Middle frontal gyrus (tissue), 1 donor: ENCODE data around the gene TIMP1.

ENCODE experiments used
- DNase-seq: peaks from one replicate; pipeline ENCODE4 v3.0.0-alpha.2; 2015; ENCODE audit warnings: low spot score; ENCODE audit errors: extremely low spot score

TIMP1 gene

DNA sequence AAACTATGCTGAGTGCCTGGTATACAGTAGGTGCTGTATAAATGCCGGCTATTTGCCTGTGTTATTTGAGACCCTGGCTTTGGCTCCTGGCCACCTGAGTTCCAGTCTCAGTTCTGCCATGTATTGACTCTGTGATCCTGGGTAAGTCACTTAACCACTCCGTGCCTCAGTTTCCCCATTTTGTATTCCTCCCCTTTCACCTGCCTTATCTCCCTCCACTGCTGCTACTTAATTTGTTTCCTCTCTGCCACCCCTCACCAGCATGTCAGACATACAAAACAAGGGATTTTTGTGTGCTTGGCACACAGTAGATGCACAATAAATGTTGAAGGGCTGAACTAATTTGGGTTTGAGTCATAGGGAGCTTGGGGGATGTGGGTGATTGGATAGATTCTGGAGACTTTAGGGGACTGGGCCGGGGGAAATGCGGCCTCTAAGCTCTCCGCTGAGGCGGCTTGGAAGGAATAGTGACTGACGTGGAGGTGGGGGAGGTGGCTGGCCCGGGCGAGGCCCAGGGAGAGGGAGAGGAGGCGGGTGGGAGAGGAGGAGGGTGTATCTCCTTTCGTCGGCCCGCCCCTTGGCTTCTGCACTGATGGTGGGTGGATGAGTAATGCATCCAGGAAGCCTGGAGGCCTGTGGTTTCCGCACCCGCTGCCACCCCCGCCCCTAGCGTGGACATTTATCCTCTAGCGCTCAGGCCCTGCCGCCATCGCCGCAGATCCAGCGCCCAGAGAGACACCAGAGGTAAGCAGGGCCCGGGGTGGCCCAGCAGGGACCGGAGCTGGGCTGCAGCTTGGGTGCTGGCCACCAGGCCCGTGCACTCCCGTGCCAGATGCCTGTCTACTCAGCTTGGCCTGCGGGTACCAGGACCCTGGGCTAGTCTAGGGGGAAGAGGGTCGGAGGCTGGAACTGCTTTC, at the start of gene TIMP1:
TIMP1 (plus strand) TSS at position 706 of the 917 bp plus-strand sequence. CDS start 980 bp downstream, outside the sequence.
- peak; percentile 12 for DNase-seq

DNA sequence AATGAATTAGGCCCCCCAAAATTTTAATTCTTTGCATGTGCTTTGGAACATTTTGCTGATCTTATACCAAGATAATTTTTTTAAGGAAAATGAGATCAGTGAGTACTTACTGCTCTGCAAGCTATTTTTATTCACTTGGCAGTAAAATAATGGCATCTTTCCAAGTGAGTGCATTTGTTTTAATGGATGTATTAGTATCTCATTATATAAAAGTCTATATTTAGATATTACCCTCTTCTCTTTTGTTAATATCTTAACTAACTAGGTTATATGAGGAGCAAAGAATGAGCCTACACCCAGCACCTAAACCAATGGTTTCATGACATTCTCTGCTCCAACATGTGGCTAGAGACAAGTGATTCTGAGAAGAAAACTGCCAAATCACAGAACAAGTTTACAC, 42.4 kb upstream of the TIMP1 start:
- no peak for DNase-seq

DNA sequence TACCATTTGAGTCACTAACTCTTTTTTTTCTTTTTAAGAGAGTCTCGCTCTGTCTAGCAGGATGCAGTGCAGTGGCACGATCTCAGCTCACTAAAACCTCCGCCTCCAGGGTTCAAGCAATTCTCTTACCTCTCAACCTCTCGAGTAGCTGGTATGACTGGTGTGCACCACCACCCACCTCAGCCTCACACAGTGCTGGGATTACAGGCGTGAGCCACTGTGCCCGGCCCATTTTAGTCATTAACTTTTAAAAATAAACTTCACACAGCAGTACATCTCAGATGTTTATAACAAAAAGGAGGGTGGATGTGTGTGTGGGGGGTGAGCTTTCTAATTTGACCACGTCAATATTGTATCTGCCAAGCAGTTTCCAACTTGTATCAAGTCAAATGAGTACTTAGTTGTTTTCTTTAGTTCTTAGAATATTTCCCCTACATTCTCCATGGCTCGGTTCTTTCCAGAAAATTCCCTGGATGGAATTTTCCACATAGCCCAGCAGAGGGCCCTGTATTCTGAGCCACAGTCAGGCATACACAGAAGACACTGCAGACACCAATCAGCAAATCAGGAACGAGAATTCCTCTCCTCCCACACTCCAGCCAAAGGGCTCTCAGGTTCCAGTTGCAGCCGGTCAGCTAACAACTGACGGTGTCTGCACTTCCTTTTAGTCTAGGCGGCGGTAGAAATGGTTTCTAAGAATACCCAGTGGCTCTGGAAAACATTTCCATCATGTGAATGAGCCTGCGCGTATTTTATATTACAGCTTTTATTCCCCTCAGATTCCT, 41.3 kb upstream of the TIMP1 start:
- peak; percentile 75 for DNase-seq

DNA sequence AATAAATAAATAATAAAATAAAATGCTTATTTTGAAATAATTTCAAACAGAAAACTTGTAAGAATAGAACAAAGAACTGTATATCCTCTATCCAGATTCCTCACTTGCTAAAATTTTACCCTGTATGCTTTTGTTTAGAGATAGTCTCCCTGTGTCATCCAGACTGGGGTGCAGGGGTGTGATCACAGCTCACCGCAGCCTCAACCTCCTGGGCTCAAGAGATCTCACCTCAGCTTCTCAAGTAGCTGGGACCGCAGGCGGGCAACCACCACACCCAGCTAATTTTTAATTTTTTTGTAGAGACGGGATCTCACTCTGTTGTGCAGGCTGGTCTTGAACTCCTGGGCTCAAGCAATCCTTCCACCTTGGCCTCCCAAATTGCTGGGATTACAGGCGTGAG, 38.7 kb upstream of the TIMP1 start:
- no peak for DNase-seq

DNA sequence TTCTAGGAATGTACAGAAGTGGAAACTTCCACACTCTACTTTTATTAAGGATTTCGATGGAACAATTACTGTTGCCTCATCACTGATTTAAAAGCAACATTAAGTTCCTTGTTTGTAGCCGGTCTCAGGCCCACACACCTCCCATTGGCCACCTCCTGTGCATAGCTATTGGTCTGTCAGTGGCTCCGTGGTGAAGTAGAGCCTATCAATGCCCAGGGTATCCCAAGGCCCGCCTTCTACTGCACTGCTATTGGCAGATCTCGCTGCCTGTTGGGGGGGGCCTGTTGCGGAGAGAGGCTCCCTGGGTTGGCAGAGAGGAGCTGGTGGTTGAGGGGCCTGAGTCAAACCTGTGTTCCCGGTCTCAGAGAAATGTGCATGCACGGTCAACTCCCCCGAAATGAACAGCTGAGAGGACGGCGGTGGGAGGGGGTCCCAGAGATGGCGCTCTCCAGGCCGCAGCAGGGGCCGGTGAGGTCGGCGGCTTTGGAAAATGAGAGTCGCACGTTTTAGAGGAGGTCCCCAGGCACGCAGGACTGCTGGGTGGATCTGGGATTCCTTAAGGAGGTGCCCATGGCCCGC, 26.1 kb upstream of the TIMP1 start:
- DNase-seq: peak; percentile 59

DNA sequence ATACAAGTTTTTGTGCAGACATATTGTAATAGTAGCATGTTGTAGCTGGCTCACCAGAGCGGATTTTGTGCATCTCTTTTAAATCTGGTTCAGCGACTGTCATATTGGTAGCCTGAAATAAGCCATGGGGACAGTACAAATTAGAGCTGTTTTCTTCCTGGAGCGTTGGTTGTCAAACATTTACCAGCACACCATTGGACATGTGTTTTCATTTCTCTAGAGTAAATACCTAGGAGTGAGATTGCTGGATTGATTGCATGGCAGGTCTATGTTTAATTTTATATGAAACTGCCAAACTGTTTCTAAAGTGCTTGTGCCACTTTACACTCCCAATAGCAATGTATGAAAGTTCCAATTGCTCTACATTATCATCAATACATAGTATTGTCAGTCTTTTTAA, 23.8 kb upstream of the TIMP1 start:
- no peak for DNase-seq

DNA sequence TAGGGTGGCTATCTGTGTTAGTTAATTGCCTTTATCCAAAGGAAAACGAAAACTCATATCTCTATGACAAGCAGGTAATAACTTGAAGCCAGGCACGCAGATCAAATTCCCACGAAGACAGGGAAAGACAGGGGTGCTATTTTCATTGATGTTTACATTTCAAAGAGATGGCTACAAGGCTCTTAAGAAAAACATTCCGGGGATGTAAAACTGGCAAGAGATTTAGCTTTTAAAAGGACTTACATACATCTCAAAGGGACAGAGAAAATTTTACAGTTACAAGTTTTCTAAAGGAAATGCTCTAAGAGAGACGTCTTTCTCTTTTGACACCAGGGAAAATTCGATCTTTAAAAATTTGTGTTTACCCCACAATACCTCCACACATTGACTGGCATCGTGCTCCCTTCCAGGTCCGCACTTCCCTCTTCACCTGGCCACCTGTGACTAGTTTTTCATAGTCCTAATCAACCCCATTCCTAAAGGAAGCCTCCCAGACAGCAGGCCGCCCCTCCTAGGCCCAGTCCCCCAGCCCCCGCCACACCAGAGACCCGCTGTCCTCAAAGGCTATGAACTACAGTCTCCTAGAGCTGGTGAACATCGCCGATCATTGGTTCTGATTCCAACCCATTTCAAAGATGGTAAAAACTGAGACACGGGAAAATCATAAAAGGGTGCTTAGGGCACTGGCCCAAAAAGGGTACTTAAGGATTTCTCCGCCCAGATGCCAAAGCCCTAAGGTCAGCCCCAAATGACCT, 21.9 kb upstream of the TIMP1 start:
- DNase-seq: no peak

DNA sequence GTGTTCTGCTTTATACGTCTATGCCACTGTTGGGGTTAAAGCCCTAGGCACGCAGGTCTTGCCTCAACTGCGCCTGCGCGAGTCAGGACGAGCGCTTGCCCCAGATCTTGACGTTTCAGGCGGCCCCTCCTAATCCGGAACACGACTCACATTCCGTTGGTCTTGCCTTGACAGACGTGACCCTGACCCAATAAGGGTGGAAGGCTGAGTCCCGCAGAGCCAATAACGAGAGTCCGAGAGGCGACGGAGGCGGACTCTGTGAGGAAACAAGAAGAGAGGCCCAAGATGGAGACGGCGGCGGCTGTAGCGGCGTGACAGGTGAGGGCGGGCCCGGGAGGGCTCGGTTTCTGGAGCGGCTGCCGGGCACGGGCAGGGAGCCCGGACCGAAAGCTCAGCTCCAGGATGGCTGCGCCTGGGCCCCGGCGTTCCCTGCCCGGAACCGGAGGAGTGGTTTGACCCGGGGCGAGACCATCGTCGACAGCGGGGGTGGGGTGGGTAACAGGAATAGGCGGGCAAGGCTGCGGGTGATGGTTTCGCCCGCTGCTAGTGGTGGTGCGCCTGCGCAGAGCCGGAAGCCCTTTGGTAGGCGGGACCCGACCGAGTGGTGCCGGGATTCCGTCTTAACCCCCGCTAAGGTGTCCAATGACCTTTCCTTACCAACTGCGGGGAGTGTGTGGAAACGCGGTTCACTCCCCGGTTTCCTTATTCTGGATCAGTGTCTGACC, 21.1 kb upstream of the TIMP1 start, which contains the start of gene ARAF:
ARAF (plus strand) TSS at position 272 of the 725 bp plus-strand sequence. CDS start 1,763 bp downstream, outside the sequence.
- DNase-seq: peak; percentile 90

DNA sequence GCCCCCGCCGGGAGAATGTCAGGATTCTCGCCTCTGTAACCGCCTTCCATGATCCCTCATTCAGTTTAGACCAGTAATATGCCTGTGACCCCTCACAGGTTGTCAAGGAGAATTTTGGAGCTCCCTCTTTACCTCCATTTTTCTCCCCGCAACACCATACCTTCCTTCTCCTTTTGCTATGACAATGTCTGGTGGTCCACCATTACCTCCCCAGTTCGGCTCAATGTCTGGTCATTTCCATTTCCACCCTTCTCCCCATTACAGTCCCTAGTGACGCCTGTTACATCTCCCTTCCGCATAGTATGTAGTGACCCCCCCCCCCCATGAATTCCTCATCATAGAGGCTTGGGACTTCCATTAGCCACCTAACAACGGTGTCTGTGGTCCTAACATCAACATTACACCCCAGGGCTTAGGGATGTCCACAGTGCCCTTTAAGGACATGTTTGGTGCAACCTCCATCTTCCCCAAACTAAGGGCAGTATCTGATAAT, 20.5 kb upstream of the TIMP1 start:
- DNase-seq: no peak

DNA sequence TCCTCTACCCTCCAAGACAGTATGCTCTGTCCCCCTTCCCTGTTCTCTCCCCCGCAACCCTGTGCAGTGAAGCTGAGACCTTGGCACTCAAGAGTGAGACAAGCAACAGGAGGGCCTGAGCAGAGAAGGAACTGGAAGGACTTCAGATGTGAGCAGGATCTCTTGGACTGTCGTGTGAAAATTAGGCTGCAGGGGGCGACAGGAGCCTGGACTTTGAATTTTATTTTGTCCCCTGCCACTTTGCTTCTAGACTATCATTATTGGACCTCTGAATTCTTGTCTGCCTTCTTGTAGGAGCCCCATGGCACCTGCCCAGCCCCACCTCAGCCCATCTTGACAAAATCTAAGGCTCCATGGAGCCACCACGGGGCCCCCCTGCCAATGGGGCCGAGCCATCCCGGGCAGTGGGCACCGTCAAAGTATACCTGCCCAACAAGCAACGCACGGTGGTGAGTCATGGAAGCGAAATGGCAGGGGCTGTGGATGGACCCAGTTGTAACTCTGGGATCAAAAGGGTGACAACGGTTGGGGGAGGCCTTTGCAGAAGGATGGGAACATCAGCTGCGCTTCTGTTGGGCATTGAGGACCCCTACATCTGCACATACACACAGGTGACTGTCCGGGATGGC, 19.5 kb upstream of the TIMP1 start:
- no peak for DNase-seq

DNA sequence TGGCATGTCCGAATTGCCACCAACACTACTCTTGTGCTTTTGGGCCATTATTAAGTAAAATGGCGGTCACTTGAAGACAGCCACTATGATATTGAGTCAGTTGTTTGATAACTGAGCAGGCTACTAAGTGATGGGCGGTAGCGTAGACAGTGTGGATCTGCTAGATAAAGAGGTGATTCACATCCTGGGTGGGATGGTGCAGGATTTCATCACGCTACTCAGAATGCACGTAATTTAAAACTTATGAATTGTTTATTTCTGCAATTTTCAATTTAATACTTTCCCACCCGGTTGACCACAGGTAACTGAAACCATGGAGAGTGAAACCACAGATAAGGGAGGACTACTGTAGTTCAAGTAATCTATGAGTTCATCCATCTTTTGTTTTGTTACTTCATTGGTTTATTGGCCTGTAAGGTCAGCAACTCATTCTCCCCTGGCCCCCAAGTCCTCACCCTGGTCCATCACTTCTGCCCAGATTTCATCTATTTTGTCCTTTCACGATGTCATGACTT, 18.4 kb upstream of the TIMP1 start:
- no peak for DNase-seq

DNA sequence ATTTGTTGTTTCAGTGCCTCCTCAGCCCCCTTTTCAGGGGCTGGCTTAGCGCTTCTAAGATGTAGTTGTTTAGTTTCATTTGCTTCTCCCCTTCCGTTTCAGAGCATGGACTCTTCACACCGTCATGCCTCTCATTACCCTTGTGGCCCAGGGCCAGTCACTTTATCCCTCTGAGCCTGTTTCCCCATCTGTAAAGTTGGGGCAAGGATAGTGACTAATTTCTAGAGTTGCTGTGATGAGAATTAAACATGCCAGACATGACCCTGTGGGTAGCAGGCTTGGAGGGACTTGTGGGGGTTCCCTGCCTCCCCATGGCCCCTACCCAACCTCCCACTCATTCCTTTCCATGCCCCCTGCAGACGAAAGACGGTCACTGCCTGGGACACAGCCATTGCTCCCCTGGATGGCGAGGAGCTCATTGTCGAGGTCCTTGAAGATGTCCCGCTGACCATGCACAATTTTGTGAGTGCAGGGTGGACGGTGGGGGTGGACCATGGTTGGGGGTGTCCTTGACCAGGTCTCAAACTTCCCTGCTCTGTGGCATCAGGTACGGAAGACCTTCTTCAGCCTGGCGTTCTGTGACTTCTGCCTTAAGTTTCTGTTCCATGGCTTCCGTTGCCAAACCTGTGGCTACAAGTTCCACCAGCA, 17.7 kb upstream of the TIMP1 start:
- DNase-seq: no peak

DNA sequence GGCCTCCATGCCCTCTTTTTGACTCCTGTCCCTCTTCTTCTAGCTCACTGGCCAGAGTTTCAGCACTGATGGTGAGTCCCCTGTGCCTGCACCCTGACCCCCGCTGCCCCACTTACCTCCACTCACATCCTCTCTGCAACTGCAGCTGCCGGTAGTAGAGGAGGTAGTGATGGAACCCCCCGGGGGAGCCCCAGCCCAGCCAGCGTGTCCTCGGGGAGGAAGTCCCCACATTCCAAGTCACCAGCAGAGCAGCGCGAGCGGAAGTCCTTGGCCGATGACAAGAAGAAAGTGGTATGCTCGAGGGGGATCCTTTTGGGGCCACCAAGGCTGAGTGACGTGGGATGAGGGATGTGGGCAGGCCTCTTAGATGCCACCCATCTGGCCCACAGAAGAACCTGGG, 15.4 kb upstream of the TIMP1 start:
- DNase-seq: no peak

DNA sequence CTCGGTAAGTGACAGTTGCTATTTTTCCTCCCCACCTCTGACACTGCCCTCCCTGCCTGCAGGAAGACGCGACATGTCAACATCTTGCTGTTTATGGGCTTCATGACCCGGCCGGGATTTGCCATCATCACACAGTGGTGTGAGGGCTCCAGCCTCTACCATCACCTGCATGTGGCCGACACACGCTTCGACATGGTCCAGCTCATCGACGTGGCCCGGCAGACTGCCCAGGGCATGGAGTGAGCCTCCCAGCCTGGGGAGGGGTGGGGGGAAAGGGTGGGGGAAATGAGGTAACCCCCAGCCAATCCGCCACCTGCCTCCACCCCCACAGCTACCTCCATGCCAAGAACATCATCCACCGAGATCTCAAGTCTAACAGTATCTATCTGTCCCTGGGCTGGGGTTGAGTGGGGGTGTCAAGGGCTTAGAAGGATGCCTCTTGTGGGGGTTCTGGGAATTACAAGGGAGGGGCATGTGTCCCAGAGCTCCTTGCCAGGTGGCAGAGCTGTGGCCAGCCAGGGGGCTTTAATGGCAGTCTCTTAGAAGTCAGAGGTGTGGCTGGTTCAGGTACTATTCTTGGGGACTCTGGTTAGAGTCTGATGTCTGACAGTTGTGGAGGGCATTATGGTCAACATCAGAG, 13.5 kb upstream of the TIMP1 start:
- DNase-seq: no peak

DNA sequence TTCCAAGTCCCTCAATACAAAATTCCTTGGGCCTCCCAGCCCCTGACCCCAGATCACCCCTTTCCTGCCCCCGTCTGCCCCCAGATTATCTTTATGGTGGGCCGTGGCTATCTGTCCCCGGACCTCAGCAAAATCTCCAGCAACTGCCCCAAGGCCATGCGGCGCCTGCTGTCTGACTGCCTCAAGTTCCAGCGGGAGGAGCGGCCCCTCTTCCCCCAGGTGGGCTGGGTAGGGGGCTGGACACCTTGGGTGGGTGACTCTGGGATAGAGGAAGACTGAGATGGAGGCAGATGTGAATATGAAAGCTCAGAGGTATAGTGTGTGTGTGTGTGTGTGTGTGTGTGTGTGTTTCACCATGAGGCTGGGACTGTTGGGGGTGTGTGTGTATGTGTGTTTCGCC, 11.4 kb upstream of the TIMP1 start:
- no peak for DNase-seq

DNA sequence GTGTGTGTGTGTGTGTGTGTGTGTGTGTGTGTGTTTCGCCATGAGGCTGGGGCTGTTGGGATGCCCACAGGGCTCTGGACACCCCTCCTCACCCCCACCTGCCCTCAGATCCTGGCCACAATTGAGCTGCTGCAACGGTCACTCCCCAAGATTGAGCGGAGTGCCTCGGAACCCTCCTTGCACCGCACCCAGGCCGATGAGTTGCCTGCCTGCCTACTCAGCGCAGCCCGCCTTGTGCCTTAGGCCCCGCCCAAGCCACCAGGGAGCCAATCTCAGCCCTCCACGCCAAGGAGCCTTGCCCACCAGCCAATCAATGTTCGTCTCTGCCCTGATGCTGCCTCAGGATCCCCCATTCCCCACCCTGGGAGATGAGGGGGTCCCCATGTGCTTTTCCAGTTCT, 11.0 kb upstream of the TIMP1 start:
- DNase-seq: no peak

DNA sequence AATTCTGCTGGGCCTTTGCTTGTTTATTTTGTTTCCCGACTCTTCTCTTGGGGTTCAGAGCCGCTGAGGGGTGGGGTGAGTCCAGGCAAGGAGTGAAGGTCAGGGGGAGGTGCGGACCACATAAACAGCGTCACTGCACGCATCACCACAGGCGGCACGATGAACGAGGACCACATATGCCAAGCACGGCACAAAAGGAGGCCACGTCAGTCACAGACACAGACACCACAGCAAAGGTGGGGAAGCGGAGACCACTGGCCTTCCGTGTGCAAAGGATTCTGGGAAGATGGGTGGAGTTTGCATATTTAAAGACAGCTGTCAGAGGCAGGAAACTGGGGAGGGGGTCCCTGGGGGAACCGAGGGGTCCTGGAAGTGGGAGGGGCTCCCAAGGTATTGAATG, 10.3 kb upstream of the TIMP1 start:
- no peak for DNase-seq

DNA sequence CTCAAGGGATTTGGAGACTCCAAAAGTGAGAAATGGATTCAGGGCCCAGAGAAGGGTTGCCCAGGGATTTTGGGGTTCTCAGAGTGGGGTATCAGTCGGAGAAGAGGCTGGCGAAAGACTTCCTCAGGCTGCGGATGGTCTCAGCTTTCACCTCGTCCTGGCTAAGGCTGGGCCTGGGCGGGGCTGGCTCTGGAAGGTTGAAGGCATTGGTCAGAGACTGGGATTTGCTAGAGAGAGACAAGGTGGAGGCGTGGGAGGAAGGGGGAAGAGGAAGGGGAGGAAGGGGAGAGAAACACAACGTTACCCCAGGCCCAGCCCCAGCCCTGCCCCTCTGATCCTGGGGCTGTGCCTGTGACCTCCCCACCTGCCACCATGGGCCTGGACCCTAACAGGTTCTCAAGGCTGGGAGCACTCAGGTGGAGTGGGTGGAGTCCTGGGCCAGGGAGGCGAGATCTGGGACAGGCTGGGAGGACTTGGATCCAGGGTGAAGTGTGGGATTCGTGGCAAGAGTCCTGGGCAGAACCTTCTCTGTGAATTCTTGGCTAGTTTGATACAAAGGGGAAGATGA, 9.4 kb upstream of the TIMP1 start:
- no peak for DNase-seq
